CD4-positive, alpha-beta T cell treated with Interleukin-12 subunit alpha and Interleukin-12 subunit beta, for 1 hour (primary cell): Measurements from ENCODE around the gene APRT.
"Not testable (repeated sequence)": the region's sequence is repeated elsewhere in the genome, so short reads cannot be mapped to it uniquely, and the experiment has no call there.

Experiments used
- DNase-seq: peaks from one replicate; pipeline ENCODE4 v3.0.0-alpha.2; 2020

The APRT gene

DNA sequence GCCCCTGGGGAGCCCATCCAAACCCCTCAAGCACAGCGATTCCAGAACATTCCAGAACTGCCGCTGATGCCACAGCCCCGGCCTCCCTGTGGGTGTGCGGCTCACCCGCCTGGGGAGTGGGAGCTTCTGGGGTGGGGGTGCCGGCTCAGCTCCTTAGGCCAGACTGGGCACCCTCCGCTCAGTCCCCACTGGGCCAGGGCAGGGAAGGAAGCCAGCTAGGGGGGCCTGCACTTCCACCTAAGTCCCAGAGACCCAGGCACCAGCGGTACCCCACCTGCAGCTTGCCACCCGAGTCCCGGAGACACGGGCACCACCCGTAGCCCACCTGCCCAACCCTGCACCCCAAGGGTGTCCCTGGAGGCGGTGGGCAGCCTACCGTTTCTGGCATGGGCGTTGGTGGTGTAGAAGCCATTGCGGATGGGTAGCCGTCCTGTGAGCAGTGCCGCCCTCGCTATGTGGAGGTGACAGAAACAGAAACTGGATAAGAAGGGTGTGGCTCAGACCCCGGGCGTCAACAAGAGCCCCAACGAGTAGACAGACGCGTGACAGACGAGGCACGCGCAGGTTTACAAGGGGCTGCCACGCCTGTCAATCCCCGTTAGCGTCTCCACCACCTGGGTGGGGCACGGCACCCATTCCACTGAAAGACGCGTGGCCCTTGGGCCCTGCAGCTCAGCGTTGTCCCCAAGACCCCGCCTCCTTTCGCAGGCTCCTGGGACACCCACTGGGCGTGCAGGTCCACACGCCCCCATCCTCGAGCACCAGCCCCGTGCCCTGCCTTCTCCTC lies 30.0 kb upstream of the APRT start:
- DNase-seq, result no peak

DNA sequence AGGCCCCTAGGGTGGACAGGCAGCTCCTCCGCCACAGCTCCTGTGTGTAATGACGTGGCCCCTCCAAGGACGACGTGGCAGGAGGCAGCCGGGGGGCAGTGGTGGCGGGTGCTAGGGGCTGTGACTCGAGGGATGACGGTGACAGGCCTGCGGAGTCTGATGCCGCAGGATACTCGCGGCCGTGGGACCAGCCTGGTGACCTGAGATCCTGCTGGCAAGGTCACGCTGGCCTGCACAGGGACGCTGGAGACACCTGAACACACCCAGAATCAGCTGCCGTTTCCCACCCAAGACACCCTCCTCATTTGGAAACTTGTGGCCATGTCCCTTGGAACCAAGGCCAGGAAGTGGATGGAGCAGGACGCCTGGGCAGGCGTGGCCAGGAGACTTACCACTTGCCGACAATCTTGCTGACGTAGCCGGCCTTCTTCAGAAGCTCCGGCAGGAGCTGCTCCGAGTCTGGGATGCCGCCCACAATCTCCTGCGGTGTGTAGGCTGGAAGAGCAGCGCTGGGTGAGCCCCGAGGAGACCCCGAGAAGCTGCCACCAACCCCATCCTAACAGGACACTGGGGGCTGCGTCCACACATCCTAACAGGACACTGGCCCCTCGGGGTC lies 29.0 kb upstream of the APRT start:
- no peak for DNase-seq

DNA sequence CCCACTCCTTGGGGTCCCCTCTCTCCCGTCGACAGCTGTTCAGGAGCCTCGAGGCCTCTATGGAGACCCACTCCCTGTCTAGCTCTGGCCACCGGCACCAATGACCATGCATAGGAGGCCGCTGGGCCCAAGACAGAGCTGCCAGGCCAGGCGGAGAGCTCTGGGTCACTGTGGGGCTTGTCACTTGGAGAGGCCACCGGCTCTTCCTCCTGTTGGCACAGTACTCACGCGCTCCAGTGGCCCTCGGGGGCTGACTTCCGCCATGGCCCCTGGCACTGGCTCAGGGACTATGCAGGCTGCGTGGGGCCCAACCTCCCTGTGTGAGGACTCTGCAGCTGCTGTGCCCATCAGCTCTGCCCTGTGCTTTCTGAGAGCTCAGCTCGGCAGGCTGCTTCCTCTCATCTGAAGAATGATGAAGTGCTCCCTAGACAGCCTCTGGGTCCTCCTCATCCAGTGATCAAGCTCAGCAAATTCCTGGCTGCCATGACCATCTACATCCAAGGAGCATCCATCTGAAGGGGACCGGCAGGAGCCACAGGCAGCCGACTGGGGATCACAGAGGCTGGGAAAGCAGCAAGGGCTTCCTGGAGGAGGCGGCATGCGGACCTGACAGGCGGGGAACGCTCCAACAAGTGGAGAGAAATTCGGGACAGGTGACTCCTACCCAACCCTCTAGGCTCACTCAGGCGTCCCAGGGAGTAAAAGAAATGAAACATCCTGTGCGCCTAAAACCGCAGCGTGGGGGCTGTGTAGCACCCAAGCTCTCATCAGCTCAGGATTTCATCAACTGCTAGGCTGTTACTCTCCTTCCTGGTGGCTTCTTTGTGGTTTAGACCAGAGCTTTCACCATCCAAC lies 28.2 kb upstream of the APRT start:
- DNase-seq, result no peak

DNA sequence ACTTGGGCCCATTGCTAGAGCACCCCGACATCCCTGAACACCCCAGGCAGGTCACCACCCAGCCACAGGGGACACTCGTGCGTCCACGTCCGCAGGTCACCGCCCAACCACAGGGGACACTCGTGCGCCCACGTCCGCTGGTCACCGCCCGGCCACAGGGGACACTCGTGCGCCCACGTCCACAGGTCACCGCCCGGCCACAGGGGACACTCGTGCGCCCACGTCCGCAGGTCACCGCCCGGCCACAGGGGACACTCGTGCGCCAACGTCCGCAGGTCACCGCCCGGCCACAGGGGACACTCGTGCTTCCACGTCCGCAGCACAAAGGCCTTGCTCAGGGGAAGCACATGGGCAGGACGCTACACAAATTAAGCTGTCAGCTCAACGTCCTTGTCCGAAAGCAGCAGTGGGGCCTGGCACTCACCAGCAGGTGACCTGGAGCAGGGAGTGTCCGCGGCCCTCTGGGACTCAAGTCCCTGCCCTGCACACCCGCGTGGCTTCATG lies 27.4 kb upstream of the APRT start:
- no peak for DNase-seq

DNA sequence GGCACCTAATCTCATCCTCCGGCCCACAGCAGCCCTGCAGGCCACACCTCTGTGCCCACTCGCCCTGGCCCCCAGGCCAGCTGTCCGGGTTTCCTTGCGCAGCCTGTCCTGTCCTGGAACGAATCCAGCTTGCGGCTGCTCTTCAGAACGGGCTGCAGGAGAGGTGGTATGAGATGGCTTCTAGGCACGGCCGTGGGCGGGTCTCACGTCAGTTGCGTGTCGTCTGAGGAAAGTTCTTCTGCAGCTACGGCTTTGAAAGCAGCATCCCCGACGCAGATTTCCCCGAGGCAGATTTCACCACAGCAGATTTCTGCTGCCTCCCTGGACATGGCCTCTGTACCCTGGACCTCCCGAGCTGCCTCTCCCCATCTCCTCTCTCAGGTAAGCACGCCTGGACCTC lies 26.8 kb upstream of the APRT start:
- DNase-seq, result no peak

DNA sequence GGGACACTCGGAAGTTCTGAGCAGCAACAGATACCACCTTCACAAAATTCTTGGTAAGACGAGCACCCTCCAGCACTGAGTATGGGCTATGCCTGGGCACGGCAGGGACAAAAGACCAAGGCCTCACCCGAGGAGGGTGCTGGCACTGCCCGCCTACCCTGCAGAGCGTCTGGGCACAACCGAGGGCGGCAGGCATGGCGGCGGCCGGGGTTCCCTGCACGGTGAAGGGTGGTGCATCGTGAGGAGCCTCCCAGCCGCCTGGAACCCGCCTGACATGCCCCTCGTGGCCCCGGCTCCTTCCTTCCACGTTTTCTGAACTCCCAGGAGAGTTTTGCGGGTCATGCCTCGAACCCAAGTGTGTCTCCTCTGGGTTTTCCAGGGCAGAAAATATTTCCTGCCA lies 26.1 kb upstream of the APRT start:
- no peak for DNase-seq

DNA sequence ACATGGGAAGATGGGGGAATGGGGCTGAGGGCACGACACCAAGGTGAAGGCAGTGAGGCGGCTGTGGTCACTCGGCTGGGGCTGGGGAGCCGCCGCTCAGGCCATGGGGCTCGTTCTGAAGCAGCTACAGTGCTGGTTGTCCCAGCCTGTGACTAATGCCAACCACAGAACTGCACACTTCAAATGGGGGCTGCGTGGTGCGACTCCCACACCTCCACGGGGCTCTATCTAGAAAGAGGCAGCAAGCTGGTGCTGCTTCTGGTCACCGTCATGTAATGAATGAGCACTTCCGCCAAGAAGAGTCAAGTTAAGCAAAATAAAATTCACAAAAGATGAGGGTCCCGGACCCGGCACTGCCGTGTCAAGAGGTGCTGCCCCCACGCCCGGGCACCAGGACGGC lies 25.1 kb upstream of the APRT start:
- DNase-seq, result no peak

DNA sequence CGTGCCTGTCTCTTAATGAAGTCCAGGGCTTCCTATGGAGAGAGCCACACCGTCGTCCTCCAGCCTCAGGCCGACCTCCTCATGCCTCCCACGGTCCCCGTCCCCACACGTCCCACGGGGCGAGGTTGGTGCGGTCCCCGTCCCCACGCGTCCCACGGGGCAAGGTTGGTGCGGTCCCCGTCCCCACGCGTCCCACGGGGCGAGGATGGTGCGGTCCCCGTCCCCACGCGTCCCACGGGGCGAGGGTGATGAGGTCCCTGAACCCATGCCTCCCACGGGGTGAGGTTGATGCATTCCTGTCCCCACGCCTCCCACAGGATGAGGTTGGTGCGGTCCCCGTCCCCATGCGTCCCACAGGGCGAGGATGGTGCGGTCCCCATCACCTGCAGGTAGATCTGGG lies 24.1 kb upstream of the APRT start:
- no peak for DNase-seq

DNA sequence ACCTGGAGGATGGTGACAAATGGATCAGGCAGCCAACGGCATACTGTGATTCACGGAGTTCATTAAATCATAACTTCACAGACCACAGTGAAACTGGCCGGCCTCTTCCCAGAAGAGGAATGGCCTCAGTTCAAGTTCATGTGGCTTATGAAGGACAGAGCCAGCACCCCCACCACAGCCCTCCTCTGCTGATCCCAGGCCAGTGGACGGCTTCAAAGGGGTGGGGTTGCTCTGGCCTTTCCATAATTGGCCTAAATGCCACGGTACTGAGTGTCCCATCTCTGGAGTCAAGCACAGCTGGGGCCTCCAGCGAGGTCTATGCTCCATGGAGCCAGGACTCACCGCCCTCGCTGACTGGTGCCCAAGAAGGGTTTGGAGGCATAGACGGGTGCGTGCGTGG lies 23.7 kb upstream of the APRT start:
- no peak for DNase-seq

DNA sequence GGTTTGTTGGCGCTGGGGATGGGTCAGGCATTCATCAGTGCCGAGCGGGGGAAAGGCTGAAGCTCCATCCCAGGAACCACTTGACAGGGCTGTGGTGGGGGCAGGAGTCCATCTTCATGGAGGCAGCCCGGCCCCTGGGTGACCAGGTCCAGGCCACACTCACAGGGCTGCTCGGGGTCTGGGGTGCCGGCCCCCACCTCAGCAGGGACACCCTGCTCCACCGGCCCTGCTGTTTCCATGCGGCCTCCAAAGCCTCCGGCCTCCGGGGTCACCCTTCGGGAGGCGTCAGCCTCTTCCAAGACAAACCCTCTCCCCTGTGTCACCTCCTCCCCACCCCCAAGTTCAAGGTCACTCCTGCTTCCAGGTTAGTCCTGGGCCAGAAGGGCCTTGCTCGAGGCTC lies 22.9 kb upstream of the APRT start:
- DNase-seq, result no peak

DNA sequence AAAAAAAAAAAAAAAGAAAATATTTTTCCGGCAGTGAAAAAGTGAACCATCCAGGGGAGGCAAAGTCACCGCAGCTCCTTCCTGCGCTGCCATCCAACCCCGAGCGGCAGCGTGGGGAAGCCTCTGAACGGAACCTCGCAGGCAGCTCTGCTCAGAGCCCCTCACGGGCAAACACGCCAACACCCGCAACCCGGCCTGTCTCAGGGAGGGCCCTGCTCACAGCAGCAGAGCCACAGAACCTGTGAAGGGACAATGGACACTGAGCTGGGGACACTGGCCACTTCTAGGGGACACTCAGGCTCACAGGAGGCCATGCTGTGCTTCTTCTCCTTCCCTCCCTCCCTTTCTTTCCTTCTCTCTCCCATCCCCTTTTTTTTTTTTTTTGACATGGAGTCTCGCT lies 21.4 kb upstream of the APRT start:
- DNase-seq, result no peak

DNA sequence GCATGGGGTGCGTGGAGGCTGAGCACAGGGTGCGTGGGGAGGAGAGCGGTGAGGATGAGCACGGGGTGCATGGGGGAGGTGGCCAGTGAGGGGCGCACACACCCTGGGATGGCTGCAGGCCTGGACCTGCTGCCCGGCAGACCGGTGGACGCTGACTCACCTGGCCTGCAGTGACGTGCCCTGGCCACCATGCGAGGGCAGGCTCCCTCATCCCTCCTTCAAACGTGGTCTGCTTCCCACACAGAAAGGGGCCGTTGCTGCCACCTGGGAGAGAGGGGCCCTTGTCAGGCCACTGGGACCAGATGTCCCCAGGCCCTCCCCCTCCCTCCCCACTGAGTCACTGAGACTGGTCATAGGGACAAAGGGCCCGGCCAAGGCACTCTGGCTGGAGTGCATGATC lies 20.1 kb upstream of the APRT start:
- DNase-seq, result no peak

DNA sequence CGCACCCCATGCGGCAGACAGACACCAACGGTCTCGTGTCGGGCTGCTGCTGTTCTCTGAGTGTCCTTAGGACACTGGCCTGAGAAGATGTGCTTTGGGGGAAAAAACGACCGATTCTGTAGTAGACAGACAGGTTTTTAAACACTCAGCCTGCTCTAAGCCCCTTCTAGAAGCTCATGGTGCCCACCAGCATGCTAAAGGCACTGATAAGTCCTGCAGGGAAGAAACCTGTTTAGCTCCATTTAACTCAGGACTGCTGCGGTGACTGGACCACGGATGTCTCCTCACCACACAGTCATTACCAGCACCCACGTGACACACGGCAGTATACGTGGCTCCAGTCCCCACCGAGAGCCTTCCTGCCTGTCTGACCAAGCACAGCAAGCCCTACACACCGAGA lies 19.1 kb upstream of the APRT start:
- DNase-seq, result no peak

DNA sequence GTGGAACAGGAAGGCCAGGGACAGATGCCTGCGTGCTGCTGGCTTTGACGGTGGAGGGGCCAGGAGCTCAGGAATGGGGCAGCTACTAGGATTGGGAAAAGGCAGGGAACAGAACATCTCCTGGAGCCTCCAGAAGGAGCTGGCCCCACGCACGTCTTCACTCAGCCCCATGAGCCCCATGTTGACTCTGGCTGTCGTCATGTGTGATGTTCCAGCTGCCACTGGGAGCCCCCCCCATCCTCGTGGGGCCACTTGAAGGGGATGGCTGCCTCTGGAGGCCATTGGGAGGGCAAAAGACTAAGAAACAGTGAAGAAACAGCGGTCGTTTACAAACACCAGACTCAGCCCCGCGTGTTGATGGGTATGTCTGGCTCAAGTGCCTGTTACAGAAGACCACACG lies 18.5 kb upstream of the APRT start:
- no peak for DNase-seq

DNA sequence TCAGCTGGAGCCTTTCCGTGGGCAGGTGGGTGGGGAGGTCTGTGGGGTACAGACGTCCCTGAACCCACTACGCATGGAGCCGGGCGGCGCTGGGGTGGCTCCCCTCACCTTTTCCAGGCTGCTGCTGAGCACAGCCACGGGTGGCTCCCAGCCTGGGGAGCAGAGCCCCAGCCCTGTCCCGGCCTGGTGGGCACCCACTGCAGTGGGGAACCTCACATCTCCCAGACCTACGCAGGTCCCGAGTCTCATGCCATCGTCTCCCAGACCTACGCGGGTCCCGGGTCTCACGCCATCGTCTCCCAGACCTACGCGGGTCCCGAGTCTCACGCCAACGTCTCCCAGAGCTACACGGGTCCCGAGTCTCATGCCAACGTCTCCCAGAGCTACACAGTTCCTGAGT lies 17.0 kb upstream of the APRT start:
- no peak for DNase-seq

DNA sequence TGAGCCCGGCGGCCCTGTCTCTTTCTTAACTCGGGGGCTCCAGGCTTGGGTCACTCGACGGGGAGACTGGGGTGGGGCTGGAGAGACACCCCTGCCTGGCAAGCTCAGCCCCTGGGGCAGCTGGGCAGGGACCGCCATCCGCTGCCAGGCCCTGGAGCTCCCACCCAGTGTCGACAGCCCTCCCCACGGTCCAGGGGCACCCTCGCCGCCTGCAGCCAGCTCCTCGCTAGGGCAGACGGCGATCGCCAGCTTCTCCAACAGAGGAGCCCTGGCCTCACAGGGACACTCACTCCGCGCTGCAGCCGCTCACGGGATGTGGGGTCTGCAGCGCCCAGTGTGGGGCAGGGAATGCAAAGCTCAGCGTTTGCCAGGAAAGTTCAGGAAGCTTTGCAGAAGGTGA lies 16.0 kb upstream of the APRT start:
- DNase-seq, result no peak

DNA sequence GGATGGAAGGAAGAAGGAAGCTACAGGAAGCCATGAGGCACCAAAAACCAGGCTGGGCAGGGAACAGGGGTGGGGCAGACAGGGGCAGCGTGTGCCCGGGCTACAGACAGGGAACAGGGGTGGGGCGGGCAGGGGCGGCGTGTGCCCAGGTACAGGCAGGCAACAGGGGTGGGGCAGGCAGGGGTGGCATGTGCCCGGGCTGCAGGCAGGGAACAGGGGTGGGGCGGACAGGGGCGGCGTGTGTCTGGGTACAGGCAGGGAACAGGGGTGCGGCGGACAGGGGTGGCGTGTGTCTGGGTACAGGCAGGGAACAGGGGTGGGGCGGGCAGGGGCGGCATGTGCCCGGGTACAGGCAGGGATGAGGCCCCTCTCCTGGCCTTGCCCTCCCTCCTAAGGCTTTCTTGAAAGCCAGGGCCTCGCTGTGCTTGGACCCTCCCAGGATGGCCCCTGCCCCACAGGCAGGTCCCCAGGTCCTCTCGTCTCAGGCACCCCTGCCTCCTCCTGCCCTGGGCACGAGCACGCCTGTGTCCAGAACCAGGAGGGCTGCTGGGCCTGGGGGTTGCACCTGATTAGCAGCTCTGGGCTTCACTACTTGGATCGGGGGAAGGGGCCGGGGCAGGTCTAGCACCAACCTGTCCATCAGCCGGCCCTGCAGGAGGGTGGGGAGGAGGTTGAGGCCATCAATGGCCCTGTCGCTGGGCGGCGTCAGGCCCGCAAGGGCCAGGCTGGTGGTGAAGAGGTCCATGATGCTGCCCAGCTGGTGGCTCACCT lies 14.5 kb upstream of the APRT start:
- no peak for DNase-seq

DNA sequence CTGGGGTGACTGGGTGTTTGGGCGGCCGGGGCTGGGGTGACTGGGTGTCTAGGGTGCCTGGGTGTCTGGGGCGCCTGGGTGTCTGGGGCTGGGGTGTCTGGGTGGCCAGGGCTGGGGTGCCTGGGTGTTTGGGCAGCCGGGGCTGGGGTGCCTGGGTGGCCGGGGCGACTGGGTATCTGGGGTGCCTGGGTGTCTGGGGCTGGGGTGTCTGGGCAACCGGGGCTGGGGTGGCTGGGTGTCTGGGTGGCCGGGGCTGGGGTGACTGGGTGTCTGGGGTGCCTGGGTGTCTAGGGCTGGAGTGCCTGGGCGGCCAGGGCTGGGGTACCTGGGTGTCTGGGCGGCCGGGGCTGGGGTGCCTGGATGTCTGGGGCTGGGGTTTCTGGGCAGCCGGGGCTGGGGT lies 13.4 kb upstream of the APRT start:
- DNase-seq, result no peak

DNA sequence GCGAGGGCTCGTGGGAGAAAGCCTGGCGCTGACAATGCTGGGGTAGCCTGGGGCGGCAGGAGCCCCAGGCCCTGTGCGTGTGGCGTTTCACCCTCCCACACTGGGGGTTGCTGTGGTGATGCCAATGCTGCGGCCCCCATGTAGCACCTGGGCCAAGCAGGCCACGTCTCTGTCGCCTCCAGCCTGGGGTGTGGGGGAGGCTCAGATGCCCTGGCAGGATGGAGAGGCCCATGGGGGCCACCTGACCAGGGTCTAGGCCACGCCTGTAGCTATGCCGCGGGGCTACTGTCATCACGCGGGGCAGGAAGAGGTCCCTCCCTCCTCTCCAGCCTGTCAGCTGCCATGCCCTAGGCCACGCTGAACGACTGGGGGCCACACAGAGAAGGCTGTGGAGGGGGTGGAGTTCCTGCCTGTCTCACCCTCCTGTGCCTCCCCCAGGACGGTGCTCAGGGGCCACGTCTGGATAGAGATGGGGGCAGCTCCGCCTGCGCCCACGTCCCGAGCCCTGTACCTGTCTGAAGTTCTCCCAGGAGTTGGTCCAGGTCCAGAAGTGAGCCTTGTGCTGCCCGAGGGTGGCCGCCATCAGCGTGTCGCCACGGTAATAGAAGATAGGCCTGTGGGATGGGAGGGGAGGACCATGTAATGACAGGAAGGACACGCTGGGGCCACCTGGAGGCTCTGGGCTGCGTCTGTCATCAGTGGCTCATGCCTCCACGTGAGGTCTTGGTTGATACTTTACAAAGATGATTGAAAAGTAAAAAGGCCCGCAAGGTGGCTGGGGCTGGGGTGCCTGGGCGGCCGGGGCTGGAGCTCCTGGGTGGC lies 12.7 kb upstream of the APRT start:
- no peak for DNase-seq

DNA sequence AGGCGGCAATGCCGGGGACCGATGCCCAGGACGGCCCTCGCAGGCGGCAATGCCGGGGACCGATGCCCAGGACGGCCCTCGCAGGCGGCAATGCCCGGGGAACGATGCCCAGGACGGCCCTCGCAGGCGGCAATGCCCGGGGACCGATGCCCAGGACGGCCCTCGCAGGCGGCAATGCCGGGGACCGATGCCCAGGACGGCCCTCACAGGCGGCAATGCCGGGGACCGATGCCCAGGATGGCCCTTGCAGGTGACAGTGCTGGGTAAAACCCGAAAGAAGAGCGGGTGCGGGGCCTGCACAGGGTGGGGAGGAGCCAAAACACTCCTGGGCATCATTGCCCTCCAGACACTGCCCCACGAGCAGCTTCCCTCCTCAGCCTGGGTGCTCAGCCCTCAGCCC lies 11.9 kb upstream of the APRT start:
- not testable (repeated sequence) for DNase-seq

DNA sequence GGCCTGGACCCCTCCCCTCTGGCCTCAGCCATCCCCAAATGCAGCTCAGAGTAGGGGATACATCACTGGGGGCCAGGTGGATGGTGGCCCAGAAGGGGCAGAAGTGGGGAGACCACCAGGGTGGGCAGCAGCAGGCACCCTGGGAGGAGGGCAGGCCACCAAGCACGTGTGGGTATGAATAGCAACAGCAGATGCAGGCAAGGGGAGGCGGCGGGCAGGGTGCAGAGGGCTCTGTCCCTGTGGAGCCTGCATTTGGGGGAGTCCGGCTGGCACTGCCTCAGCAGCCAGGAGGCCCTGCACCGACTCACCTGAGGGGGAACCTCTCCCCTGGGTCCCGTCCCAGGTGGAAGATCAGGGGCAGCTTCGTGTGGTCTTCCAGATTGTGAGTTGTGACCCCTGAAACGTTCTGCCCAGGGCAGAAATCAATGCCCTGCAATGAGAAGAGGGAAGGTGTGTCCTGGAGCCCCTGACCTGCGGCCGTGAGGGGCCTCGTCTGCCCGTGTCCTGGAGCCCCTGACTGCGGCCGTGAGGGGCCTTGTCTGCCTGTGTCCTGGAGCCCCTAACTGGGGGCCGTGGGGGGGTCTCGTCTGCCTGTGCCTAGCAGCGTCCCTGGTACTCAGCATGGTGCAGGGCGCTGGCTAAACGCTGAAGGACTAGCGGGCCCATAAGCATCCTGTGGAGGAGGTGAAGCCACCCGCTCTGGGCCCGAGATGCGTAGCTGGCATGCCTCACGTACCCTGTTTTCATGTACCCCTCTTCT lies 10.7 kb upstream of the APRT start:
- DNase-seq, result no peak
